Fibroblast of skin of scalp (primary cell): Measurements from ENCODE around the gene SDC1.

ENCODE experiments used
- DNase-seq: peaks from one replicate; pipeline ENCODE4 v3.0.0-alpha.2; 2013

Gene SDC1

GRCh38 chr2:20227894-20228505 is 3.1 kb upstream of the SDC1 start:
- DNase-seq, result no peak

GRCh38 chr2:20226152-20226545 is 1.2 kb upstream of the SDC1 start:
- no peak for DNase-seq

GRCh38 chr2:20225294-20226151 is 593 bp upstream of the SDC1 start:
- DNase-seq, result peak; percentile 48

- no peak for DNase-seq
Observed at GRCh38 chr2:20224164-20224715, 690 bp downstream of the SDC1 start.

DNA sequence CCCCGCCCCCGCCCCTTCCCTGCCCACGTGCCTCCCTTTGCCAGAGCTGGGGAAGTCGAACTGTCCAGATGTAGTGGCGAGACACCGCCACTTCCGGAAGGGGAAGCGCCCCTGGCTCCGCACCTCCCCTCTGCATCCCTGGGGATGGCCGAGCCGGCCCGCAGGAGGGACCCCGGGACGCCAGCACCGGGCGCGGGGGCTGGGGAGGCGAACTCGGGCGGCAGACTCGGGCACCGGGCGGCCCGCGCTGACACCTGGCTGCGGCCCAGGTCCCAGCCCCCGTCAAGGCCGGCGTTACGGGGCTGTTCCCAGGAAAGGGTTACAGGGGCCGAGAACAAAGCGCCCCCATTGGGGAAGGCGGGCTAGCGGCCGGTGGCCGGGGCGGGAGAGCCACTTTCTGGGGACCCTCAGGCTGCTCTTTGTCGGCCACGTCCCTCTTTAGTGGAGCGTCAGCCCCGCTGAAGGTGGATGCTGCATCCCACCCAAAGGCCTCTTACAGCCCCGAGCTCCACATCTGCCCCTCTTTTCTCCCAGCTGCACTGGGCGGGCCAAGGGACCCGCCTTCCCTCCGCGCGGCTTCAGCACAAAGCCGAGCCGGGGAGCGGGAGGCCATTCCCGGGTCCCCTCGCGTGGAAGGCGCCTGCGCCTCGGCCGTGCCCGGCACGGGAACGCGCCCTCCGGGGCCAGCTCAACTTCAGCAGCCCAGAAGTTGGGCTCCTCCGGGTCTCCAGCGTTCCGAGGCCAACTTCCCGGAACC is 1.3 kb downstream of the SDC1 start:
- DNase-seq, result peak; percentile 41

- DNase-seq, result no peak
Observed at GRCh38 chr2:20222769-20223406, 2.0 kb downstream of the SDC1 start.

GRCh38 chr2:20222014-20222768 is 2.7 kb downstream of the SDC1 start:
- DNase-seq, result no peak

GRCh38 chr2:20221555-20221973 is 3.4 kb downstream of the SDC1 start:
- DNase-seq, result peak; percentile 94

- no peak for DNase-seq
Observed at GRCh38 chr2:20220806-20221554, 4.0 kb downstream of the SDC1 start.

DNA sequence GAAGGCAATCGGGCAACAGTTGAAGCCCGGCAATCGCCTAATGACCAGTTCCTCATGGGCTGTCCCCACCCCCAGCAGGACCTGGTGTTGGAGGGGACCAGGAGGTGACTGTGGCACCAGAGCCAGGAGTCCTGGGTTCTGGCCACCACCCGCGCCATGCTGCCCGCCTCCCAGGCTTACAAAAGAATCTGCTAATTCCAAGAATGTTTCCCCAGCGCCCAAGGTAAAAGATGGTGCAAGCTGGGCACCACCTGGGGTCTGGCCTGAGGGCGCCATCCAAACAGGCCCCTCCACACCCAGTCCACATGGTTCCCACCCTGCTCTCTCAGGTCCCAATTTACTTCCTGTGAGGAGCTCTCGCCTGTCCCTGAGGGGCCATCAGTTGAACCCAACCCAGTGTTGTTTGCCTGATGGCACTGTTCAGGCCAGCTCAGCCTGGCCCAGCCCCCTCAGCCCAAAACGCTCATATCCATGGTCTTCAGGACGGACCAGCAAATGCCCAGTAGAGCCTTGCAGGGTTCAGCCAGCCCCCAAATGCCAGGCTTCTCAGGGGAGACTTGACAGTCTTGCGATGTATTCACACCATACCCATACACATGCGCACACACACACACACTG is 5.1 kb downstream of the SDC1 start:
- DNase-seq, result no peak

- no peak for DNase-seq
Observed at GRCh38 chr2:20218331-20219320, 6.3 kb downstream of the SDC1 start.

GRCh38 chr2:20217041-20217970 is 7.6 kb downstream of the SDC1 start:
- peak; percentile 20 for DNase-seq

GRCh38 chr2:20216130-20217025 is 8.6 kb downstream of the SDC1 start:
- no peak for DNase-seq

GRCh38 chr2:20215183-20216040 is 9.5 kb downstream of the SDC1 start:
- DNase-seq, result no peak

- DNase-seq, result no peak
Observed at GRCh38 chr2:20214566-20215182, 10.3 kb downstream of the SDC1 start.
